Vagina (tissue), 2 donors: ENCODE results near the gene CCDC92. TPM values are rescaled to one million over a fixed set of nuclear protein-coding genes. Genes with fewer than 3 reads are reported as not detected.
A peak's percentile ranks its signal among the peaks of the same experiment; 100 is the strongest.

Experiments used
- DNase-seq, 2 donors: peaks; one replicate each; pipeline ENCODE4 v3.0.0-alpha.2; 2017; ENCODE audit errors: extremely low spot score in 2 of 2
- H3K27ac ChIP-seq: fragments of 200-600 bp; sonication (generic); one replicate; pipeline ENCODE4 v1.5.1; 2019
- H3K27me3 ChIP-seq: fragments of 200-600 bp; sonication (generic); one replicate; pipeline ENCODE4 v1.5.1; 2019
- H3K36me3 ChIP-seq, 2 donors: fragments of 200-600 bp; sonication (generic); one replicate each; pipeline ENCODE4 v1.5.1; 2017 to 2019
- H3K4me1 ChIP-seq: fragments of 200-600 bp; sonication (generic); one replicate; pipeline ENCODE4 v1.5.1; 2019
- H3K4me3 ChIP-seq, 2 donors: fragments of 200-600 bp; sonication (generic); 1 replicate in 1 of 2; 2 replicates in 1 of 2; pipeline ENCODE4 v1.5.1; 2016 to 2019
- H3K9me3 ChIP-seq: fragments of 200-600 bp; sonication (generic); one replicate; pipeline ENCODE4 v1.5.1; 2019
- CTCF ChIP-seq, 3 experiments: fragments of 450-650 bp in 2 of 3; fragments of 200-600 bp in 1 of 3; sonication (generic) in 1 of 3; IDR thresholded peaks; one replicate each; pipeline ENCODE4 v1.5.1; 2017 to 2019; ENCODE audit warnings: antibody characterized with exemption in 3 of 3, mild to moderate bottlenecking in 2 of 3, moderate library complexity in 2 of 3
- POLR2A ChIP-seq, 2 donors: fragments of 450-650 bp; IDR thresholded peaks; one replicate each; pipeline ENCODE4 v1.6.1; 2017; ENCODE audit warnings: antibody characterized with exemption in 2 of 2, mild to moderate bottlenecking in 2 of 2, moderate library complexity in 2 of 2
- POLR2AphosphoS5 ChIP-seq, 2 donors: sonication (generic); formaldehyde crosslinking; IDR thresholded peaks; one replicate each; pipeline ENCODE4 v1.9.0; 2017; ENCODE audit warnings: antibody characterized with exemption in 2 of 2, mild to moderate bottlenecking in 2 of 2, low read depth in 1 of 2; ENCODE audit not compliant: insufficient read depth in 1 of 2
- intact Hi-C: fragments of 100-400 bp; cut with DNase I; formaldehyde crosslinking; loops from one replicate; pipeline ENCODE4 v1.15.1; 2023
- total RNA-seq: library from RNA; depleted of rRNA; stranded (reverse); fragments of >200 nt; gene quantifications from one replicate; pipeline ENCODE4 v1.2.3, GENCODE V29; 2016

CCDC92 gene
- total RNA-seq, 1 donor from 2014 or later, result 21.6 TPM

- peaks cover 26% of the 10 kb centered on the region for H3K4me1 ChIP-seq
- H3K36me3 ChIP-seq, result peaks cover 0 to 26% of the 10 kb centered on the region in 2 donors
- intact Hi-C loops, result no loop called here
- TF ChIP-seq POLR2A (IDR thresholded peaks at IDR 0.05) (no peak), POLR2AphosphoS5 (IDR thresholded peaks at IDR 0.05; ENCODE audit: insufficient read depth in 1 of 2, low read depth in 1 of 2) (no peak), CTCF (IDR thresholded peaks at IDR 0.05) (no peak)
- H3K9me3 ChIP-seq, result no peaks in the 10 kb centered on the region
- no peak overlapping the region for H3K27ac ChIP-seq
- no peaks in the 10 kb centered on the region for H3K27me3 ChIP-seq
- no peak for DNase-seq
- H3K4me3 ChIP-seq, result no peak overlapping the region
Measured at GRCh38 chr12:123989168-123989567, 16.5 kb upstream of the CCDC92 start.

GRCh38 chr12:123987022-123987421 lies 14.4 kb upstream of the CCDC92 start:
- Histone ChIP-seq H3K4me1 (peaks cover 34% of the 10 kb centered on the region), H3K27me3 (no peaks in the 10 kb centered on the region), H3K9me3 (no peaks in the 10 kb centered on the region), H3K27ac (peak overlapping the region; percentile 55), H3K4me3 (no peak overlapping the region), H3K36me3 (peaks cover 0 to 20% of the 10 kb centered on the region in 2 donors)
- no peak for DNase-seq
- intact Hi-C loops, result no loop called here
- no peak for TF ChIP-seq CTCF (IDR thresholded peaks at IDR 0.05)
- no peak for TF ChIP-seq POLR2A (IDR thresholded peaks at IDR 0.05)
- TF ChIP-seq POLR2AphosphoS5 (IDR thresholded peaks at IDR 0.05; ENCODE audit: insufficient read depth in 1 of 2, low read depth in 1 of 2), result no peak

GRCh38 chr12:123986374-123986965 lies 13.8 kb upstream of the CCDC92 start:
- intact Hi-C loops, result no loop called here
- TF ChIP-seq POLR2A (IDR thresholded peaks at IDR 0.05) (no peak), POLR2AphosphoS5 (IDR thresholded peaks at IDR 0.05; ENCODE audit: insufficient read depth in 1 of 2, low read depth in 1 of 2) (no peak), CTCF (IDR thresholded peaks at IDR 0.05) (no peak)
- H3K36me3 ChIP-seq, result peaks cover 0 to 20% of the 10 kb centered on the region in 2 donors

GRCh38 chr12:123984903-123985302 lies 12.3 kb upstream of the CCDC92 start:
- Histone ChIP-seq H3K9me3 (no peaks in the 10 kb centered on the region), H3K27me3 (no peaks in the 10 kb centered on the region), H3K27ac (no peak overlapping the region), H3K36me3 (peaks cover 0 to 19% of the 10 kb centered on the region in 2 donors), H3K4me1 (peaks cover 17% of the 10 kb centered on the region), H3K4me3 (no peak overlapping the region)
- DNase-seq, result no peak
- intact Hi-C loops, result no loop called here
- no peak for TF ChIP-seq POLR2AphosphoS5 (IDR thresholded peaks at IDR 0.05; ENCODE audit: insufficient read depth in 1 of 2, low read depth in 1 of 2)
- no peak for TF ChIP-seq CTCF (IDR thresholded peaks at IDR 0.05)
- TF ChIP-seq POLR2A (IDR thresholded peaks at IDR 0.05), result no peak

More at GRCh38 chr12:123986374-123986965, 13.8 kb upstream of the CCDC92 start:
- no peak for DNase-seq
- Histone ChIP-seq H3K9me3 (no peaks in the 10 kb centered on the region), H3K27ac (peak overlapping the region; percentile 55), H3K27me3 (no peaks in the 10 kb centered on the region), H3K4me3 (no peak overlapping the region), H3K4me1 (peaks cover 31% of the 10 kb centered on the region)

- Histone ChIP-seq H3K36me3 (peaks cover 0 to 10% of the 10 kb centered on the region in 2 donors), H3K4me1 (peaks cover 17% of the 10 kb centered on the region), H3K4me3 (no peak overlapping the region), H3K27ac (no peak overlapping the region), H3K9me3 (no peaks in the 10 kb centered on the region), H3K27me3 (no peaks in the 10 kb centered on the region)
- intact Hi-C loops, result no loop called here
- TF ChIP-seq POLR2A (IDR thresholded peaks at IDR 0.05) (no peak), CTCF (IDR thresholded peaks at IDR 0.05) (peak in 2 of 3 experiments; percentile 28 to 47)
- no peak for DNase-seq
Measured at GRCh38 chr12:123983822-123984485, 11.3 kb upstream of the CCDC92 start.
